SH-SY5Y (cell line): Measurements from ENCODE around the gene ETS1.

Experiments used
- GATA2 ChIP-seq: IDR thresholded peaks from 2 replicates; pipeline ENCODE4 v1.6.1; 2011; ENCODE audit warnings: mild to moderate bottlenecking, low read depth, low read length
- GATA3 ChIP-seq: IDR thresholded peaks from 2 replicates; pipeline ENCODE4 v1.6.1; 2011; ENCODE audit warnings: low read depth, mild to moderate bottlenecking, low read length, moderate library complexity

GRCh38 chr11:128516886-128517285, 70.5 kb downstream of the ETS1 start:
- TF ChIP-seq GATA2: no peak
- TF ChIP-seq GATA3: no peak
